GM23338 (cell line): ENCODE results near the gene ARRB1. TPM values are rescaled to one million over a fixed set of nuclear protein-coding genes. Genes with fewer than 3 reads are reported as not detected.

Experiments used
- CREB1 ChIP-seq: fragments of 250-450 bp; sonication (Bioruptor Pico); IDR thresholded peaks from 2 replicates; pipeline ENCODE4 v1.5.0; 2020; ENCODE audit warnings: low read depth, mild to moderate bottlenecking, moderate library complexity
- CTCF ChIP-seq, 2 experiments: fragments of 200-600 bp in 1 of 2; sonication (generic) in 1 of 2; conservative IDR thresholded peaks; 2 replicates each; pipeline versions ENCODE4 v1.5.1 to v1.6.1; 2016 to 2017; ENCODE audit warnings: antibody characterized with exemption in 2 of 2, low read depth in 2 of 2, mild to moderate bottlenecking in 2 of 2, moderate library complexity in 1 of 2
- EZH2 ChIP-seq: fragments of 200-600 bp; sonication (generic); IDR thresholded peaks from one replicate; pipeline ENCODE4 v1.8.0; 2017; ENCODE audit warnings: antibody characterized with exemption, mild to moderate bottlenecking, low read depth; ENCODE audit not compliant: unreplicated experiment
- EZH2phosphoT487 ChIP-seq: fragments of 200-600 bp; sonication (generic); IDR thresholded peaks from one replicate; pipeline ENCODE4 v1.8.1; 2018; ENCODE audit warnings: antibody characterized with exemption; ENCODE audit not compliant: unreplicated experiment
- JUNB ChIP-seq: IDR thresholded peaks from one replicate; pipeline ENCODE4 v1.6.1; 2016; ENCODE audit warnings: antibody characterized with exemption; ENCODE audit not compliant: unreplicated experiment
- NANOG ChIP-seq: IDR thresholded peaks from 2 replicates; pipeline ENCODE4 v1.6.1; 2016; ENCODE audit warnings: antibody characterized with exemption, borderline replicate concordance
- POLR2AphosphoS5 ChIP-seq: IDR thresholded peaks from 2 replicates; pipeline ENCODE4 v1.6.1; 2016; ENCODE audit warnings: antibody characterized with exemption, low read depth
- REST ChIP-seq: IDR thresholded peaks from one replicate; pipeline ENCODE4 v1.6.1; 2018; ENCODE audit warnings: antibody characterized with exemption; ENCODE audit not compliant: unreplicated experiment
- STAT1 ChIP-seq: IDR thresholded peaks from one replicate; pipeline ENCODE4 v1.6.1; 2016; ENCODE audit warnings: antibody characterized with exemption; ENCODE audit not compliant: unreplicated experiment
- ZNF114 ChIP-seq: fragments of 250-450 bp; sonication (Bioruptor Pico); IDR thresholded peaks from 2 replicates; pipeline ENCODE4 v1.5.0; 2020; ENCODE audit warnings: mild to moderate bottlenecking, moderate library complexity
- ZNF331 ChIP-seq: fragments of 250-450 bp; sonication (Bioruptor Pico); IDR thresholded peaks from 2 replicates; pipeline ENCODE4 v1.5.0; 2020; ENCODE audit warnings: low read depth, mild to moderate bottlenecking, moderate library complexity
- ZNF462 ChIP-seq: fragments of 250-450 bp; sonication (Bioruptor Pico); IDR thresholded peaks from 2 replicates; pipeline ENCODE4 v1.5.0; 2020; ENCODE audit warnings: mild to moderate bottlenecking, moderate library complexity
- polyA plus RNA-seq: library from polyadenylated mRNA; unstranded; fragments of >200 nt; fragmentation: Nextera tagmentation; extraction: Ambion mirVana; gene quantifications from 2 replicates; pipeline ENCODE4 v1.2.1, GENCODE V29; 2016
- total RNA-seq: library from RNA; depleted of rRNA; stranded (reverse); fragments of >200 nt; shearing (Covaris generic); gene quantifications from 2 replicates; pipeline ENCODE4 v1.2.3, GENCODE V29; 2014

ARRB1 gene
- total and polyA plus RNA-seq, 2 experiments from 2014 or later = 6.3 to 11.1 TPM

GRCh38 chr11:75236062-75236461 is 115.4 kb downstream of the ARRB1 start (continued):
- TF ChIP-seq ZNF462 (CRISPR knock-in tag) (no peak), CTCF (conservative IDR thresholded peaks at IDR 0.05; ENCODE audit: low read depth in 2 of 2) (no peak), NANOG (no peak), JUNB (no peak), EZH2 (no peak), ZNF331 (no peak), STAT1 (no peak), EZH2phosphoT487 (no peak), CREB1 (CRISPR knock-in tag) (no peak), REST (no peak), ZNF114 (CRISPR knock-in tag) (no peak), POLR2AphosphoS5 (no peak)
